Measurements from ENCODE around the gene SNX9.

Gene SNX9

GRCh38 chr6:157862706-157863105 lies 39.7 kb downstream of the SNX9 start:
- no peaks in the 10 kb centered on the region for H3K36me3 ChIP-seq (replicated peaks; ENCODE audit: low read depth, low read length)
- TF ChIP-seq EZH2phosphoT487 (IDR thresholded peaks at IDR 0.05; ENCODE audit: low read depth) (no peak), CTCF (IDR thresholded peaks at IDR 0.05; ENCODE audit: low read depth, low read length) (no peak)
- no peaks in the 10 kb centered on the region for H3K9me3 ChIP-seq (ENCODE audit: insufficient read depth, low read length)
- H3K9ac ChIP-seq (ENCODE audit: low read length): no peak overlapping the region
- no peak overlapping the region for H3K4me2 ChIP-seq (ENCODE audit: low read length)
- no peaks in the 10 kb centered on the region for H3K79me2 ChIP-seq (ENCODE audit: low read length)
- no peak overlapping the region for H3K27ac ChIP-seq (ENCODE audit: low read length)
- H4K20me1 ChIP-seq (ENCODE audit: insufficient read depth, low read length): peaks cover 3% of the 10 kb centered on the region; the same call in 1 of the 2 replicates
- H3K27me3 ChIP-seq (ENCODE audit: low read depth, low read length): 0 out of 2 replicates have a peak, but pooled peaks cover 4% of the 10 kb centered on the region
- no peaks in the 10 kb centered on the region for H3K4me1 ChIP-seq (ENCODE audit: low read length)
- no peak overlapping the region for H2AFZ ChIP-seq (ENCODE audit: low read depth, low read length)
- no peak overlapping the region for H3K4me3 ChIP-seq (ENCODE audit: low read length)

- H3K9me3 ChIP-seq (ENCODE audit: insufficient read depth, low read length): no peaks in the 10 kb centered on the region
- H3K36me3 ChIP-seq (replicated peaks; ENCODE audit: low read depth, low read length): no peaks in the 10 kb centered on the region
- H3K4me1 ChIP-seq (ENCODE audit: low read length): no peaks in the 10 kb centered on the region
- no peak overlapping the region for H3K4me2 ChIP-seq (ENCODE audit: low read length)
- peaks cover 6% of the 10 kb centered on the region; the same call in 1 of the 2 replicates for H4K20me1 ChIP-seq (ENCODE audit: insufficient read depth, low read length)
- no peak overlapping the region for H2AFZ ChIP-seq (ENCODE audit: low read depth, low read length)
- no peak overlapping the region for H3K4me3 ChIP-seq (ENCODE audit: low read length)
- H3K27ac ChIP-seq (ENCODE audit: low read length): no peak overlapping the region
- 0 out of 2 replicates have a peak, but pooled peaks cover 4% of the 10 kb centered on the region for H3K27me3 ChIP-seq (ENCODE audit: low read depth, low read length)
- no peaks in the 10 kb centered on the region for H3K79me2 ChIP-seq (ENCODE audit: low read length)
- H3K9ac ChIP-seq (ENCODE audit: low read length): no peak overlapping the region
- TF ChIP-seq CTCF (IDR thresholded peaks at IDR 0.05; ENCODE audit: low read depth, low read length) (no peak), EZH2phosphoT487 (IDR thresholded peaks at IDR 0.05; ENCODE audit: low read depth) (no peak)
These were observed 41.2 kb downstream of the SNX9 start for GRCh38 chr6:157864185-157864761.

GRCh38 chr6:157865249-157865648 lies 42.2 kb downstream of the SNX9 start:
- H3K27ac ChIP-seq (ENCODE audit: low read length): no peak overlapping the region
- no peak overlapping the region for H2AFZ ChIP-seq (ENCODE audit: low read depth, low read length)
- H3K4me3 ChIP-seq (ENCODE audit: low read length): no peak overlapping the region
- H3K9me3 ChIP-seq (ENCODE audit: insufficient read depth, low read length): no peaks in the 10 kb centered on the region
- 0 out of 2 replicates have a peak, but pooled peaks cover 4% of the 10 kb centered on the region for H3K27me3 ChIP-seq (ENCODE audit: low read depth, low read length)
- H3K4me1 ChIP-seq (ENCODE audit: low read length): no peaks in the 10 kb centered on the region
- H3K9ac ChIP-seq (ENCODE audit: low read length): no peak overlapping the region
- H3K79me2 ChIP-seq (ENCODE audit: low read length): no peaks in the 10 kb centered on the region
- TF ChIP-seq CTCF (IDR thresholded peaks at IDR 0.05; ENCODE audit: low read depth, low read length): no peak
- TF ChIP-seq EZH2phosphoT487 (IDR thresholded peaks at IDR 0.05; ENCODE audit: low read depth): no peak
- no peaks in the 10 kb centered on the region for H3K36me3 ChIP-seq (replicated peaks; ENCODE audit: low read depth, low read length)
- peaks cover 6% of the 10 kb centered on the region; the same call in 1 of the 2 replicates for H4K20me1 ChIP-seq (ENCODE audit: insufficient read depth, low read length)
- no peak overlapping the region for H3K4me2 ChIP-seq (ENCODE audit: low read length)

GRCh38 chr6:157867155-157867559 lies 44.1 kb downstream of the SNX9 start:
- TF ChIP-seq EZH2phosphoT487 (IDR thresholded peaks at IDR 0.05; ENCODE audit: low read depth) (no peak), CTCF (IDR thresholded peaks at IDR 0.05; ENCODE audit: low read depth, low read length) (no peak)
- no peak overlapping the region for H3K4me3 ChIP-seq (ENCODE audit: low read length)
- no peaks in the 10 kb centered on the region for H3K4me1 ChIP-seq (ENCODE audit: low read length)
- no peaks in the 10 kb centered on the region for H3K9me3 ChIP-seq (ENCODE audit: insufficient read depth, low read length)
- no peak overlapping the region for H3K9ac ChIP-seq (ENCODE audit: low read length)
- H3K79me2 ChIP-seq (ENCODE audit: low read length): no peaks in the 10 kb centered on the region
- H3K27ac ChIP-seq (ENCODE audit: low read length): no peak overlapping the region
- H2AFZ ChIP-seq (ENCODE audit: low read depth, low read length): no peak overlapping the region
- H4K20me1 ChIP-seq (ENCODE audit: insufficient read depth, low read length): peaks cover 6% of the 10 kb centered on the region; the same call in 1 of the 2 replicates
- no peak overlapping the region for H3K4me2 ChIP-seq (ENCODE audit: low read length)
- 0 out of 2 replicates have a peak, but pooled peaks cover 4% of the 10 kb centered on the region for H3K27me3 ChIP-seq (ENCODE audit: low read depth, low read length)
- no peaks in the 10 kb centered on the region for H3K36me3 ChIP-seq (replicated peaks; ENCODE audit: low read depth, low read length)

Data from OCI-LY3 (cell line).